CD4-positive, alpha-beta T cell treated with Interleukin-12 subunit alpha and Interleukin-12 subunit beta, for 1 hour (primary cell): ENCODE measurements around the gene IGF1R.

Experiments
- DNase-seq: peaks from one replicate; pipeline ENCODE4 v3.0.0-alpha.2; 2020

The IGF1R gene

DNA sequence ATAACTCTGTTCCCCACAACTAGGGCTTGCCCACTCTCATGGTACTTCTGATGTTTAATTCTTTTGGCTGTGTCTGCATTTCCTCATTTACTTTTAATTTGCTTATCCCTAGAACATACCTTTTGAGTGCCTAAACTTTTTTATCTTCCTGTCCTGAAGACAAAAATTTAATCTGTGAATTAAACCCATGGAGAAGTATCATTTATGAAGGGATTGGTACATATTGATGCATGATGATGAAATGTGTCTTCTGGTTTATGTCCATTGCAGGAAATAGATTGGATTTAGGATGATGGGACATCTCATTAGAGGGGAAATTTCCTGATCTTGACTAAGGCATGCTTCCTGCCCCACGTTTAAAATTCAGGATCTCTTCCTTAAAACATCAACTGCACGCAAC lies 249.8 kb downstream of the IGF1R start:
- DNase-seq, result no peak

DNA sequence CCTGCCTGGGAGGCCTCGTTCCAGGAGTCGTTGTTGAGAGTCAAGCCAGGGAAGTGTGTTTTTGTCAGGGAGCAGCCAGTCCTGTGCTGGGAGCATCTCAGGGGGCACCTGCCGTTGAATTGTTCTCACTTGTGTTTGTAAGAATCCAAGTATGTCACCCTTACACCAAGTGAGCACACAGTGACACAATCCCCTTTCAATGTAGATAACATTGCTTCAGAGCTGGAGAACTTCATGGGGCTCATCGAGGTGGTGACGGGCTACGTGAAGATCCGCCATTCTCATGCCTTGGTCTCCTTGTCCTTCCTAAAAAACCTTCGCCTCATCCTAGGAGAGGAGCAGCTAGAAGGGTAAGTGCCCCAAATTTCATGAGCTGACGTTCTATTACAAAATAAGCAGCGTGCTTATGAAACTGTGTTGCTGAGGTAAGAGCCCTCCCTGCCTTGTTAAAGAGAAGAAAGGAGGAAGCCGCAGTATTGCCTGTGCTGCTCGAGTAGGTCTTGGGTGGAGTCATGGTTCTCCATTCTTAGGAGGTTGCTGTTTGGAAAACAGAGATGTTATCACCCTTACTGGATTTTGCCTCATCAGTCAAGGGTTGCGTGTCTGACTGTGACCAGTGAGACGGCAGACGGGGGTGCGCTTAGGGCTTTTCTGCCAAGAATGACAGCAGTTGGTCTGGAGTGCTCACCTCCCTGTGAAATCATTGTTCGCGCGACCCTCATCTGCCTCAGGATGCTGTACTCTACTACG lies 251.1 kb downstream of the IGF1R start:
- DNase-seq, result no peak

DNA sequence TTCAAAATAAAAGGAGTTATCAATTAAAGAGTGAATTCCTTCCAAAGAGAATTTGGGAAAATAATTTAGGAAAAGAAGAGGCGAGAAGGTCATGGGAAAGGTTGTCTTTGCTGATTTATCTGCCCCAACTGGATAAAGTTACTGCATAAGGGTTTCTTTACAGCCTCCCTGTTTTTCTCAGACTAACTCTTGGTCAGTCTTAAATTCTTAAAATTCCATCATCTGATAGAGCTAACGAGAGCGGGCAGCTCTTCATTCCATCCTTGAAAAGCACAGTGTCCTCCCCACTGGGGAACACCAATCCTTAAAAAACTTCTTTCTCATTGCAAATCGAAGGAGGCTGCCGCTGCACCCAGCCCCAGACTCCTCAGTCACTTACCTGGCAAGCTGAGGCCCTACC lies 252.0 kb downstream of the IGF1R start:
- no peak for DNase-seq

DNA sequence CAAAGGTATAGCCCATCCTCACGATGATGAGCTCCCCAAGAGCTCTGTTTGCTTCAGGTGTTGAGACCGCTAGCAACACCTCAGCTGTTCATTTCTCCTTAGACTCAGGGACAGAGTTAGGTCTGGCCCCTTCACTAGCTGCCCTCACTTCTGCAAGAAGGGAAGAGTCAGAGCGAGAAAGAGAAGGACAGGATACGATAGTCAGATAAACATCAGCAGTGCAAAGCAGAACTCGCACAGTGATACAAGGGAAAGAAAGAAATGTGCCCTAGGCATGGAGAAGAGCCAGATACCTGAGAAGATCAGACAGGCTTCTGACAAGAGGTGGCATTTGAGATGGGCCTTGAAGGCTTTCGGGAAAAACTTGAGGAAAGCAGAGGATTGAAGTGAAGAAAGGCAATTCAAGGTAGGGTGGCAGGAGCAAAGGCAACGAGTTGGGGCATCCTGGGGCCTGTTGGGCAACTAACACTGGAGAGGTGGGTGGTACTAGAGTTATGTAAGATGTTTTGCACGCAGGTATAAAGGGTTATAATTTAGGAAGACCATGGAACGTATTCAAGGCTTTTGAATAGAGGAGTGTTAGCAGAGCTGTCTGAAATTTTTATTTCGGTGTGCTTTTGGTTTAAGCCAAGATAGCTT lies 253.2 kb downstream of the IGF1R start:
- no peak for DNase-seq

DNA sequence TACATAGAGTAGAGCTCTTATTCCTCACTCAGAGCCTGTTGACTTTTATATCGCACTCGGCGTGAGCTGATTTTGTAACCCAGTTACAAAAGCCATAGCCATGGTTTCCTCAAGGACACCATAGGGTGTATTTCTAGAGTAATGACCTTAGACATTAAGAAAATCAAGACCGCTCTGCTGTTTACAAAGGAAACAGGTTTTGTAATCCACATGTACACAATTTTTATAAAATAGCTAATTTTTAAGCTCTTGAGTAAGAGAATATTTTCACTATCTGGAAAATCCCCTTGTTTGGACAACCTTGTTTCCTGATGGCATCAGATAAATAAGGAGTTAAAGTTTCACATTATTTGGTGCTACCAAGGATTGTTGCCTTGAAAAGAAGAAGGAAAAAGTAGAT lies 254.6 kb downstream of the IGF1R start:
- no peak for DNase-seq

DNA sequence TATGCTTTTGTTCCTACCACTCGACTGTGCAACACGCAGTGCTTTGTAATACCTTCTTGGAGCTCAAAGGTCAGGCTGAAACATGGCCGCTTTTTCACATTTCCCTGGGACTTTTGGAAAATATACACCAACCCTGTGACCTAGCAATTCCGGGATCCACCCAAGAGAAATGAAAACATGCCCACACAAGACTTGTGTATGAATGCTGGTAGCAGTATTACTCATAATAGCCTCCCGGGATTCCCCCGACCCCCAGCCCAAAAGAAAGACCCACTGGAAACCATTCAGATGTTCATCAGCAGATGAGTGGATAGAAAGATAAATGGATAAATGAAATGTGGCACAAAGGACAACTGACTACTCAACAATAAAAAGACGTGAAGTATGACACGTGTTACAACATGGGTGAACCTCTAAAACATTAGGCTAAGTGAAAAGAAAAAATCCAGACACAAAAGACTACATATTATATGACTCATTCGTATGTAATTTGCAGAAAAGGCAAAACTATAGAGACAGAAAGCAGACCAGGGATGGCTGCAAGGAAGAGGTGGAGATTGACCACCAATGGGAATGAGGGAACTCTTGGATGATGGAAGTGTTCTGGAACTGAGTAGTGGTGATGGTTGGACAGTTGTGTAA lies 255.2 kb downstream of the IGF1R start:
- no peak for DNase-seq

DNA sequence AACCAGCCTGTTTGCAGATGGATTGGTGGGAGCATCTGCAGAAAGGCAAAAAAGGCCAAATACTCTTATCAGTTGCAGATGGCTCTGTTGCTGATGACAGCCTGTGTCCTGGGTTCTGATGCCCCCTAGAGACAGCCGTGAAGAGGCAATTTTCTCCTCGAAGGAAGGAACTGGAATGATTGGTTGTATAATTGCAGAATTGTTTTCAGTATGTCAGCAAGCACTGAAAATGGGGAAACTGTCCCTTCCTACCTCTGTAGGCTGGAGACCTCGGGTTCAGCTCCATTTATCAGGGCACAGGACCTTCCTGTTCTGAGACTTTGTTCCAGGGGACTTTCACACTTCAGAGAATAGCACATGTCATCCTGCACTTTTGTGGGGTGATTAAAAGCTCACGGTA lies 256.2 kb downstream of the IGF1R start:
- DNase-seq, result no peak

DNA sequence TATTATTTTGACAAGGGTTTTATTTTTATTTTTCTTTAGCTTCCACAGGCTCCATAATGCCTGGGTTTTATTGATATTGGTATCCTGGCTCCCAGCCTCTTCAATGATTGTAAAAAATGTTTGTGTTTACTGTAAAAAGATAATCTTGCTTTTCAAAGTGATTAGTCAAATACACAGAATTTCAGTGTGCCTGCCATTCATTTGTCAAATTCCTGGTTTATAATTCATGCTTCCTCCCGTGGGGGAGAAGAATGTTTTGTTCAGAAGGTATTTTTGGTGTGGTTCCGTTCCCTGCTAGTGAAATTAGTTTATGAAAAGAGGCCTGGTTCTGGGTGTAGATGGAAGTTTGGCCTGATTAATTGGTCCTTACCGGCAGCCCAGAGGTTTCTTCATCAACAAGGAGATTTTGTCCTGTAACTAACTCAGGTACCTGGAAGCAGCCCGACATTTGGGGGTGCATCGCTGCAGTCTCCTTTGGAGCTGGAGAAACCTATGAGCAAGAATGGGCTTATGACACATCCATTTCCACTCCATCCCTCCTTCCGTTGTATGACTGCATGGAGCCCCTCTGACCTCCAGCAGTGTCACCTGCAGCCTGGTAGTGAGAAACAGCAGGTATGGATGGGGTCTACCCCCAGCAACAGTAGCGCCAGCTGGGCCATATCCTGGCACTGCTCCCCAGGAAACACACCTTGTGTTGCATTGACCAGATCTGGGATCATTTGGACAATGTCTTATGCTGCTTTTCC lies 257.8 kb downstream of the IGF1R start:
- DNase-seq, result no peak

DNA sequence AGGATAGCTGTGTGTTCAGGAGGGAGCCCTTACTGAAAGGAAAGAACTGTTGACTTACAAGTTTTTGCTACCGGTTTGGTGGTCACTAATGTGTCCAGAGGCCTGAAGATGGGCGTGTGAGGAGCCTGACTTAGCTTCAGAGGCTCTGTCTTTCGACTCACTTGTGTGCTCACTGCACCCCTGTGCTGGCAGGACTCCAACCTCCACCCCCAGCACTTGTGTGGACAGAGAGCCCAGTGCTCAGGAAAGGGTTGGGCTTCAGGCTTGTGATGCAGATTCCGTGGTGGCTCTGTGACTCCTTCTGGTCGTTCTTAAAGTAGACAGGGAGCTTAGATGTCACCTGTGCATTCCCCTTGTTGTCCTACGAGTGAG lies 258.4 kb downstream of the IGF1R start:
- DNase-seq, result no peak

DNA sequence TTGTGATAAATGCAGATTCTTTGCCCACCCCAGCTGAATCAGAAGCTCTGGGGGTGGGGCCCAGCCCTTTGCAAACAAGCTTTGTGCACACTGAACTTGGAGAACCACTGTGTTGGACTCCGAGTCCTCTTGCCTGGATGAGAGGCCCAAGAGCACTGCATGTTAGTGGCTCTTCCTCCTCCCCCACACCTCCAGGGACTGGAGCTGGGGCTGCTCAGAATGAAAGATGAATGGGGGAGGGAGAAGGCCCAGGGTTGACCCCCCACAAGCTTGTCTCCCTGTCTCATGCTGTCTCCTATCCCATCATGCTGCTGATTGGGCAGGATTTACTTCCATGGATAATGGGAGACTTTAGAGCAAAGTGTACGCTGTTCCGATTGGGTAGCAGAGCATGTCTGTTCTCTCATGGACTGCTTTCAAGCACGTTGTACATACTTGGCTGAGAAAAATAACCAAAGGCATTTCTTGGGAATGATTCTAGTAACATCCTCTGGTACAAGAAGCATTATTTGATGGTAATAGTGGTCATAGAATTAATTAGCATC lies 259.7 kb downstream of the IGF1R start:
- no peak for DNase-seq

DNA sequence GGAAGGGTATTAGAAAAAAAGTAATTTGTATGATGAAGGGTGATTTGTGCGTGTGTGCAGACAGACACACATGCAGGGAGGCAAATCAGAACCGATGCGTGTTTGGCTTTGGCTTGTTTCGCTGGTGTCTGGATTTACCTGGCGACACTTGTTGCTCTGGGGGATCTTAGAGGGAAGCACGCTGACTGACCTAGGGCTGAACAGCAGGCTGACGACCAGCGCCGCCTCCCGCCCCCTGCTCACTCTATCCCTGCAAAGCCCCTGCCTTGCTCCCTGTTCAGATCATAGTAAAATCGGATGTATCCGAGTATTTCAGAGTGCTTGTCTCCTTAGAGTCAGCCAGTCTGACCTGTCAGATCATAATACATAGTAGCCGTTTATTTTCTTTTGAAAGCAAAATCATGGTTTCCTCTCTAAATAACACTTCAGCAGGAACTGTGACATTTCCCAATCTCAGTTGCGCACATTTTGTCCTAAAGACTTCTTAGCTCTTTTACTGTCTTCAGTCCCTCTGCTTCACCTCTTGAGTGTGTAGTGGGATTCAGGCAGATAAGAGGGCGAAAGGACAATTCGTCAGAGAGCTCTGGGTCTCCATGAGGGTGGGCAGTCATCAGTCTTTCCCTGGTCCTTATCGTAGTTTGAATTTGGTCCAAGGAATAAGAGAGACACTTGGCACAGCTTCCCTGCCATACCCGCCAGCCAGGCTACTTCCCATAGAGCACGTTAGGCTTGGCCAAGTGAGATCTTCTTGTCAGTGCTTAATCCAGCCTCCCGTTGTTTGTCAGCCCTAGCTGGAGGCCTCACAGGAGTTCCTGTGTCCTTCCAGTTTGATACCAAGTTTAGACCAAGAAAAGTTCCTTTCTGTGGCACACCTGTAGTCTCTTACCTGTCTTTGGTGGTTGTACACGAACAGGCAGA lies 261.9 kb downstream of the IGF1R start:
- DNase-seq, result no peak

DNA sequence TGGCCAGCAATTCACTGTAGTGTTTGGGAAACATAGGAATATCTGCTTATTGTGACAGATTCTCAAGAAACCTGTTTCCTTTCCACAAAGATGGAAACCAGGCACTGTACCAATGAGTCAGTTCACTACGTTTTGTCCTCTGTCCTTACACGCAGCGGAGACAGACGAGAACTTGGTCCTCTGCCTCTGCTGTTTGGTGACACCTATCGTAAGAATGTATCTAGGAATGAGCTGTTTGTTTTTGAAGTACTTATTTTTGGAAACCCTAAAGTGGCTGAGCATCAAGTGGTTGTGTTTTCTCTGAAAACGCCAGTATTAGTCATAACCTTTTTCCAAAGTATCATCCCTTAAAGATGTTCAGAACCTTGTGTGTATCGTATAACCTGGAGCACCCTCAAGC lies 266.3 kb downstream of the IGF1R start:
- DNase-seq, result no peak

DNA sequence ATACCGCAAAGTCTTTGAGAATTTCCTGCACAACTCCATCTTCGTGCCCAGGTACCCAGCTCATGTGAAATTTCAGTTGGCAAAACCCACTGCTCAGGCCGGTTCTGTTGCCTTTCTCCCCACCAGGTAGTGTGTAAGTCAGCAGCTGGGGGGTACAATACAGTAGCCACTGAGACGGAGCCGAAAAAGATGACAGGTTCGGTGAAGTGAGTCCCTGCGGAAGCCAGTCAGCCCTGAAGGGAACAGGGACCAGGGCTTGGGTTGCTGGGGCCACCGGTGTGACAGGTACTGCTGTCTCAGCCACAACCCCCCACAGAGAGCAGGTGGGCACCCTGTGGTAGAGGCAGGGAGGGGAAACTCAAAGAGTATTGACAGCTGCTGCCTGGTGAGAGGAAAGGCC lies 268.5 kb downstream of the IGF1R start:
- DNase-seq, result no peak

DNA sequence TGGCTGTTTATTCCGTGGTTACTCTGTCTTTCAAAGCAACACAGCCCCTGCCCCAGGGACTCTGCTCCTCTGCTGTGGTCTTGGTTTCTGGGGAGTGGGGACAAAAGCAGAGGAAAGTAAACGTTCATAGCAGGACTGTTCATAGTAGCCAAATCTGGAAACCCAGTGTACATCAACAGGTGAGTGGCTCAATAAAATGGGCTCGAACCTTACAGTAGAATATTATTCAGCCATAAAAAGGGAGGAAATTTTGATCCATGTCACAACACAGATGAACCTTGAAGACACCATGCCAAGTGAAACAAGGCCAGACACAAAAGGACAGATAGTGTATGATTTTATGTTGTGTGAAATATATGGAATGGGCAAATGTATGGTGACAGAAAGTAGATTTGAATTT lies 269.1 kb downstream of the IGF1R start:
- DNase-seq, result no peak

DNA sequence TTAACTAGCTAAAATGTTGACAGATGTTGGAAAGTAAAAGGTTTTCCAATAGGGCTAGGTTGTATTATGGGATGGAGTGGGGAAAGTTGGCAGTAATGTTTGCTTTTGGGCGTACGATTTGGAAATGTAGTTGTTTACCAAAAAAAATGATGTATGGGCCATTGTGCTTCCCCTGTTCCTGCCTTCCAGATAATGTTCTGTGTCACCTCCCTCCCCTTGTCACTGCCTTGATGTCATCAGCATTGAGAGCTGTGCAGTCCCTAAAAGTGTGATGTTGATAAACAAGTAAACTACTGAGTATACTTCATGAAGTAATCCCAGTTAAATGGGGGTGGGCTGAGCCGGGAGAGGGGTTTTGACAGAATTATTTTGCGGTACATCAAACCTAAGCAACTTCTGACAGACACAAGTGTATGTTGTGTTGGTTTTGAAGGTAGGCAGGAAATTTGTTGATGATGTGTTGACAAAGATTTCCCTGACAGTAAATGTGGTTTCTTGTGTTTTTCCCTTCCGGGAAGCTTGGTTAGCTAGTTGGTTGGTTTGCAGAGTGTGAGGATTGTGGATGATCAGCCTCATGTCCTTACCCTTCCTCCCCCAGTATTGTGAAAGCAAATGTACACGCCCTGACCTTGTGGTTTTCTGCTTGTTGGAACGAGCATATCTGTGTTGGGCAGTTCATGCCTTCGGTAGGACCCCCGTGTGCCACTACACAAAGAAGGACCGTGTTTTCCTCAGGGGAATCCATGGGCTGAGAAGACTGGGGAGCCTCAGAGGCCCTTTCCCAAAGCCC lies 271.9 kb downstream of the IGF1R start:
- no peak for DNase-seq

DNA sequence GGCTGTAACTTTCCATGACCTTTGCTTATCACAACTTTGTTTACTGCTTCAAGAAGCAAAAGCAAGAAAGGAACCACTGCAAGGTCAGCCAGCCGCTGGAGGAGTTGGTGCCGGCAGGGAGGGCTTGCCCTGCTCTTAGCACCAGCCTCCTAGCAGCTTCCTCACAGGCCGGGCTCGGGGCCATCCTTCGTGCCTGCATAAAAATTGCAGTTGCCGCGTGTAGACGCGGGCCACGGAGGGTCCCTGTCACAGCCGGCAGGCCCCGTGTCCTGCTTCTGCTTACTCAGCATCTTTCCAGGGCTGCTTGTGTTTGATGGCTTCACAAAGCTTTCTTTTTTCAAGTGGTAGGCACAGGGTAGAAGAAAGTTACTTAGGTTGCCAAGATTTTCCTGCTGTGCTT lies 274.8 kb downstream of the IGF1R start:
- no peak for DNase-seq

DNA sequence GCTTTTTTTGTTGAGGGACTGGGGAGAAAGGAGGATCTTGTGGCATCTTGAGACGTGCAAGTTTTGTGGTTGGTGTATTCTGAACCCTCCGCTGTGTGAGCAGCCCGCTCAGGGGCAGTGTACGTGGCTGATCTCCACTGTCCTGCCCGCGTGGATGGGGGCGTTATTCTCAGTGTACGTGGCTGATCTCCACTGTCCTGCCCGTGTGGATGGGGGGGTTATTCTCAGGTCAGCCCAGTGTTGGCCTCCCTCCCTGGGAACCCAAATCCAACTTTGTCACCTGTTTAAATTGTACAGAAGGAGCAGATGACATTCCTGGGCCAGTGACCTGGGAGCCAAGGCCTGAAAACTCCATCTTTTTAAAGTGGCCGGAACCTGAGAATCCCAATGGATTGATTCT lies 275.2 kb downstream of the IGF1R start:
- no peak for DNase-seq

DNA sequence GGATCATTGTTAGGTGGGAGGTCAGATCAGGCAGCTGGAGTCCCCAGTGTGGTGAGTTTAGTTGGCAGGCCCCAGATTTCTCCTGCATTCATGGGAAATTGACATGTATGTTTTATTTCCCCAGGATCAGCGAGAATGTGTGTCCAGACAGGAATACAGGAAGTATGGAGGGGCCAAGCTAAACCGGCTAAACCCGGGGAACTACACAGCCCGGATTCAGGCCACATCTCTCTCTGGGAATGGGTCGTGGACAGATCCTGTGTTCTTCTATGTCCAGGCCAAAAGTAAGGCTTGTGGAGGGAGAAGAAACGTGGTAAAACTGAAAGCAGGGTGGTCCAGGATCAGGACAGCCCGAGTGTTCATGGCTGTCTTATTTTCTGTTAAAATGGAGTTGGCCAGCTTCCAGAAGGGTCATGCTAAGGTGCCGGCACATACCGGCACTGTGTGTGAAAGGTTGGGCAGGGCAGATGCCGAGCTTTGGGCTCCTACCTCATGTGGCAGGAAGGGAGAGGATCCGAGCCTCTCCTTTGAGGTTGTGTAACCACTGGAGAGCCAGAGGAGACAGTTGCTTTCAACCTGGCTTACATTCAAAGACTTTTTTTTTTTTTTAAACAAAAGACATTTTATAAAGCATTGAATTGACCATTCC lies 276.2 kb downstream of the IGF1R start:
- DNase-seq, result no peak

DNA sequence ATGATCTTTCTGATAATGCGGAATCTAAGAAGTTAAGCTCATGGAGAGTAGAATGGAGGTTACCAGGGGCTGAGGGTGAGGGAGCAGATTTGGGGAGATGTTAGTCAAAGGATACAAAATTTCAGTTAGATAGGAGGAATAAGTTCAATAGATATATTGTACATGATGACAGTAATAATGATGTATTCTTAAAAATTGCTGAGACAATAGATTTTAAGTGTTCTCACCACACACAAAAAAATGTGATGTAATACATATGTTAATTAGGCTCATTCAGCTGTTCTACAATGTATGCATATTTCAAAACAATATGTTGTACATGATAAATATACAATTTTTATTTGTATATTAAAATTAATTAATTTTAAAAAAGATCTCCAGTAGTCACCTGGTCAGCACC lies 277.9 kb downstream of the IGF1R start:
- no peak for DNase-seq

DNA sequence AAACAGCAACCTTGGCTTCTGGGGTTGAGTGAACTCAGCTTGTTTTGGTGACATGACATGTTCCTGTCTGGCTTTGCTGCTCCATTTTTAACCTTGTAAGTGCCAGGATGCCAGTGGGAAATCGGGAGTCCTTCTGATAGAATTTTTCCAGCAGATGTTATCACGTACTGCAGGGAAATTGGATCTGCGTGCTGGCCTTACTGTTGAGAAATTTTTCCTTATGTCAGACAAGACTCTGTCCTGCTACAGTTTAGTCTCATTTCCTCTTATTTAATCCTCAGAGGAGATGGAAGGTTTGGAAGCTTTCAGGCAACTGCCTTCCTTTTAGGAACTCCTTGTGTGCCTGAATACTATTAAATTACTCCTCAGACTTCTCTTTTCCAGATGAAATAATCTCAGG lies 278.7 kb downstream of the IGF1R start:
- DNase-seq, result no peak

DNA sequence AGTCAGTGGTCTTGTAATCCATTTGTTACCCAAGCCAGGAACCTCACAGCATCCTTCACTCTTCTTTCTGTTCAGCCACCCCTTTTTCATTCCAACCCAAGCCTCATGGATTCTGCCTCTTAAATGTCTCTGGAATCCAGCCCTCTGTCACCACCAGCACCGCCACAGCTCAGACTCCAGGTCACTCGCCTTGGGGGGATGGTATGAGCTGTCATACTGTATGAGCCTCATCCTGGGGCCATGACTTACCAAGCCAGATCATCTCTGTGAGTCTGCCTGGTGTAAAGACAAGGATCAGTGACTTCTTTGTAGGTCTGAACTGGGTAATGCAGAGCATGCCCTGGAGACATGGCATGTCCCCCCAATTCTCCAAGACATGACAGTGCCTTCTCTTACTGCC lies 279.7 kb downstream of the IGF1R start:
- no peak for DNase-seq
